ENCODE results near the gene MAD1L1. TPM values are rescaled to one million over a fixed set of nuclear protein-coding genes. Genes with fewer than 3 reads are reported as not detected.

The MAD1L1 gene
- total and polyA plus RNA-seq, 2 of the 8 experiments (the other 6 are each of a cell fraction or from before 2014, with no cell fraction given) = 40.4 to 44.6 TPM

DNA sequence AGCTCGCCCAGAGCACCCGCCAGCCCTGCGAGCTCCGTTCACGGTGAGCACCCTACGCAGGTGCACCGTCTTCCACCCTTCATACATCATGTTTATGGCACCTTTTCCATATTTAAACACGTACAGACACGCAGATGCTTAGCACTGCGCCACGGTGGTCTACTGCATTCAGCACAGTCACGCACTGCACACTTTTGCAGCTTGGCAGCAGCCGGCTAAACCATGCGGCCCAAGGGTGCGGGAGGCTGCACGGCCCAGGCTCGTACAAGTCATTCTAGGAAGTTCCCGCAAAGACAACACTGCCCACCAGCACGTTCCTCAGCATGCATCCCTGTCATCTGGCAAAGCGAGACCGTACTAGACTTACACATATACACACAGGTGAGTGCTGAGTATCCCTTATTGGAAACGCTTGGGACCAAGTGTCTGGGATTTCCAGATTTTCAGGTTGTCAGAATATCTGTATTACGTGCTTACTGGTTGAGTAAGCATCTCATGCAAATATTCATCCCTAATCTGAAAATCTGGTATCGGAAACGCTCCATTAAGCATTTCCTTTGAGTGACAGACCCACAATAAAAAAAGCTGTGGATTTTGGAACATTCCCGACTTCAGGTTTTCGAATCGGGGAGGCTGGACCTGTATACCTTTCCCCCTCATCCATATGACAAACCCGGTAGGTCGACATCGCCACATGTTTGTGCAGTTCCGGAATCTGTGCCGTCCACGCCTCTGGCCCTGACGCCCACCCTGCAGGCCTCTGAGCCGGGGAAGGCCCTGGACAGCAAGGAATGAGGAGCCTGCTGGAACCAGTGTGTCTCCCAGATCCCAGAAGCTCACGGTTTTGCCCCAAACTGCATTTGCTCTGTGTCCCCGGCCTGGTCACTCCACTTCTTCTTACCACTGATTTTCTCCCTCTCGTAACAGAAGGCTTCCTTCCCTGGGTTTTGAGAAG lies 340.5 kb downstream of the MAD1L1 start:
- no peak overlapping the region; the same call in 1 of the 2 replicates for H2BK5ac ChIP-seq (ENCODE audit: low read depth, low read length)
- H2BK12ac ChIP-seq (ENCODE audit: low read depth, low read length) = no peak overlapping the region
- H3K4ac ChIP-seq (replicated peaks; ENCODE audit: insufficient read length, low read depth, low read length) = no peak overlapping the region
- H3K4me3 ChIP-seq (ENCODE audit: extremely low read depth in 1 of 4, insufficient read depth in 2 of 4, low read depth in 3 of 4, low read length in 4 of 4) = no peak overlapping the region
- CTCF ChIA-PET (ENCODE audit: partially characterized antibody) = interaction anchor here (0.7 to 6.1 kb wide), 6 partner anchors 8 to 79 kb away, joined by 3 to 49 read pairs (median 3); no protein-coding TSS in a partner anchor
- H3K4me2 ChIP-seq (ENCODE audit: insufficient read depth in 1 of 2, low read depth in 2 of 2, low read length in 2 of 2) = no peak overlapping the region
- H3K27ac ChIP-seq (ENCODE audit: low read depth, low read length) = no peak overlapping the region
- no peaks in the 10 kb centered on the region for H3K27me3 ChIP-seq (replicated peaks in 1 of 4; ENCODE audit: control insufficient read depth in 3 of 4, extremely low read depth in 1 of 4, insufficient read depth in 3 of 4, low read length in 3 of 4)
- DNase-seq (ENCODE audit: low read depth in 1 of 2, low spot score in 2 of 2) = no peak
- H4K20me1 ChIP-seq (replicated peaks in 1 of 2; ENCODE audit: control insufficient read depth in 1 of 2, insufficient read depth in 2 of 2, low read length in 2 of 2) = peaks cover 0 to 13% of the 10 kb centered on the region in 2 experiments
- no peak overlapping the region for H3K9ac ChIP-seq (replicated peaks in 1 of 4; ENCODE audit: extremely low read depth in 1 of 4, low read depth in 3 of 4, low read length in 3 of 4)
- H3K23me2 ChIP-seq (ENCODE audit: low read depth, low read length) = no peaks in the 10 kb centered on the region
- WGBS, 2 experiments (ENCODE audit: extremely low coverage in 1 of 2, insufficient coverage in 1 of 2, insufficient read length in 1 of 2, insufficient replicate concordance in 2 of 2, low coverage in 1 of 2, low lambda C conversion rate in 2 of 2, missing lambda C conversion rate in 1 of 2) = 93% methylated on average over 39 of the region's 39 CpGs; no CpG with 5 or more reads in 1 of the 2 experiments
- no peak overlapping the region for H4K8ac ChIP-seq (ENCODE audit: extremely low read depth, insufficient read depth, low read length)
- no peak overlapping the region for H2BK15ac ChIP-seq (ENCODE audit: low read length)
- no peak overlapping the region for H2BK120ac ChIP-seq (replicated peaks; ENCODE audit: low read depth, low read length)
- H3K14ac ChIP-seq (ENCODE audit: insufficient read length) = no peak overlapping the region
- peaks cover 13 to 17% of the 10 kb centered on the region in 2 experiments for H3K9me3 ChIP-seq (ENCODE audit: insufficient read depth in 2 of 2, low read depth in 1 of 2, low read length in 1 of 2)
- no peak overlapping the region for H4K91ac ChIP-seq (replicated peaks; ENCODE audit: insufficient read length, low read length)
- POLR2A ChIA-PET (ENCODE audit: partially characterized antibody) = interaction anchor here (0.8 kb wide), 1 partner anchor 340 kb away, joined by 3 read pairs; the partner anchor contains the start of gene MAD1L1
- peaks cover 0 to 17% (median 10%) of the 10 kb centered on the region in 4 experiments; a peak in 4 of 8 replicates for H3K36me3 ChIP-seq (ENCODE audit: control insufficient read depth in 2 of 4, insufficient read depth in 4 of 4, low read length in 3 of 4)
- no peak overlapping the region for H4K5ac ChIP-seq (ENCODE audit: insufficient read length, low read depth, low read length)
- H2BK20ac ChIP-seq (ENCODE audit: low read length) = no peak overlapping the region
- no peak overlapping the region for H3K56ac ChIP-seq (replicated peaks; ENCODE audit: insufficient read length, low read depth, low read length)
- H3K79me1 ChIP-seq (ENCODE audit: low read depth, low read length) = 0 out of 2 replicates have a peak, but pooled peaks cover 3% of the 10 kb centered on the region
- H3K79me2 ChIP-seq (ENCODE audit: control insufficient read depth in 1 of 2, insufficient read depth in 2 of 2, low read length in 2 of 2) = no peaks in the 10 kb centered on the region
- H3K23ac ChIP-seq (ENCODE audit: insufficient read length) = no peak overlapping the region
- no peak overlapping the region for H2AK5ac ChIP-seq (ENCODE audit: low read depth, low read length)
- no peak for FAIRE-seq
- H3K18ac ChIP-seq (ENCODE audit: extremely low read depth, low read length) = no peak overlapping the region
- H3K4me1 ChIP-seq (replicated peaks in 1 of 4; ENCODE audit: control insufficient read depth in 3 of 4, insufficient read depth in 4 of 4, low read length in 3 of 4) = 0 out of 7 replicates have a peak, but pooled peaks cover 0 to 2% (median 0%) of the 10 kb centered on the region in 4 experiments
- no peak overlapping the region for H2AFZ ChIP-seq (ENCODE audit: low read length)
- no peak for TF ChIP-seq CBX5 (IDR thresholded peaks at IDR 0.05; ENCODE audit: low read depth, low read length)
- TF ChIP-seq HDAC2 (IDR thresholded peaks at IDR 0.05; ENCODE audit: borderline replicate concordance in 1 of 2, low read depth in 2 of 2, low read length in 2 of 2) = no peak
- TF ChIP-seq HDAC6 (IDR thresholded peaks at IDR 0.05; ENCODE audit: low read depth, low read length) = no peak
- no peak for TF ChIP-seq KDM4A (IDR thresholded peaks at IDR 0.05; ENCODE audit: low read depth, low read length, severe bottlenecking)
- no peak for TF ChIP-seq CTBP2 (IDR thresholded peaks at IDR 0.05; ENCODE audit: borderline replicate concordance, insufficient read depth, insufficient read length, low read length)
- TF ChIP-seq EGR1 (IDR thresholded peaks at IDR 0.05; ENCODE audit: borderline replicate concordance, low read depth, low read length) = no peak
- TF ChIP-seq RXRA (IDR thresholded peaks at IDR 0.05; ENCODE audit: insufficient read depth, low read depth, low read length) = no peak
- TF ChIP-seq GTF2F1 (IDR thresholded peaks at IDR 0.05; ENCODE audit: borderline replicate concordance, low read depth, low read length) = no peak
- no peak for TF ChIP-seq TAF7 (optimal IDR thresholded peaks at IDR 0.05; ENCODE audit: borderline replicate concordance, low read depth, low read length)
- no peak for TF ChIP-seq CHD1 (IDR thresholded peaks at IDR 0.05; ENCODE audit: low read depth, low read length)
- TF ChIP-seq TEAD4 (IDR thresholded peaks at IDR 0.05; ENCODE audit: low read depth, low read length) = no peak
